Liver (tissue), 3 donors: ENCODE measurements around the gene PDLIM4.

Experiments used
- CTCF ChIP-seq: fragments of 150-350 bp; IDR thresholded peaks from 2 replicates; pipeline ENCODE4 v1.5.1; 2017; ENCODE audit warnings: improper control_type of control experiment, low read depth, low read length; ENCODE audit not compliant: missing input control
- FOXA1 ChIP-seq: IDR thresholded peaks from 2 replicates; pipeline ENCODE4 v1.6.1; 2016; ENCODE audit warnings: antibody characterized with exemption
- FOXA2 ChIP-seq: IDR thresholded peaks from 2 replicates; pipeline ENCODE4 v1.6.1; 2016; ENCODE audit warnings: antibody characterized with exemption
- HNF4G ChIP-seq: IDR thresholded peaks from 2 replicates; pipeline ENCODE4 v1.6.1; 2016; ENCODE audit warnings: antibody characterized with exemption
- NR2F2 ChIP-seq: IDR thresholded peaks from 2 replicates; pipeline ENCODE4 v1.6.1; 2016; ENCODE audit warnings: antibody characterized with exemption
- TAF1 ChIP-seq: conservative IDR thresholded peaks from 2 replicates; pipeline ENCODE4 v1.6.1; 2016; ENCODE audit warnings: antibody characterized with exemption, mild to moderate bottlenecking
- ZBTB33 ChIP-seq: IDR thresholded peaks from 2 replicates; pipeline ENCODE4 v1.6.1; 2016; ENCODE audit warnings: antibody characterized with exemption
- donor health status: healthy.
- donor health status: healthy.

DNA sequence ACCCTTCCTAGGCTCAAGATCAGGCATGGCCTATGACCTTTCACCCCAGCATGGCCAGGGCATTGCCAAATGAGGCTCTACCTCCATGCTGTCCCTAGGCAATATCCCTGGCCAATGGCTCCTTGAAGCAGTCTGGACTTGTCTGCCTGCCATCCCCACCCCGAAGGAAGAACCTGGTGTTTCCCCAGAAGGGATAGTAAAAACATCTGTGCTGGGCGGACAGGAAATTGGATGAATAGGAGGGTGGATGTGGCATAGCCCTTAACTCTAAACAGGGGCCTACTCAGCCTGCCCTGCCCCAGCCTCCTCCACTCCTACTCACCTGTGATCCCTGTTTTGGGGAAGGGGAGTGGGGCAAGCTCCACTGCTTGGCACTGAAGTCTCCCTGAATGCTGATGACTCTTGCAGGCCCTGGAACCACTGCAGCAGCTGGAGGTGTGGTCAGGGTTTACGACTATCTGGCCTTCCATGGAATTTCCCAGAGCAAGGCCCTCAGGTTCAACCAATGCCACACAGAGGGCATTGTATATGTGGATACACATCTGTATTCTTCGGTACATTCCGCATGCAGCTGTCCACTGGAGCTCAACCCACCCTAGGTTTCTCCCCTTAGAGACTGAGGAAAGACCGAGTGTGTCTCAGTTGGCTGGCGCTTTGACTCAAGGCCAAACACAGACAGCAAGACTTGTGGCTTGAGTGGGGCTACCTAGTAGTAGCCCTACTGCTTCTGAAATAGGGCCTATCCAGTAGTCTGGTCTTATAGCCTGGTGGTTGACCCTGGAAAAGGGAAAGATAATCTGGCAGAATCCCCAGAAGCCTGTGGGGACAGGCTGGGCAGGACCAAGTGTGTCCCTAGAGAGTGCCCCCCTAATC is 23.4 kb upstream of the PDLIM4 start:
- TF ChIP-seq CTCF (no peak), ZBTB33 (no peak), FOXA2 (no peak), FOXA1 (no peak), HNF4G (no peak), TAF1 (no peak), NR2F2 (no peak)
